B cell (primary cell): ENCODE measurements around the gene PNPO. TPM values are rescaled to one million over a fixed set of nuclear protein-coding genes. Genes with fewer than 3 reads are reported as not detected.

ENCODE experiments used
- ATAC-seq: fragments of 200-7000 bp; cut with Tn5 transposase; one replicate; pipeline ENCODE4 v1.10.0; 2021; ENCODE audit warnings: low read depth, mild to moderate bottlenecking, moderate number of reproducible peaks, moderate library complexity
- CTCF ChIA-PET: fragments of 350-600 bp; sonication (Branson Sonifier 250); formaldehyde crosslinking; loops from one replicate; lab custom pipeline; 2021; ENCODE audit warnings: antibody characterized with exemption, inconsistent platforms; lab: Charles Lee
- POLR2A ChIA-PET: fragments of 350-600 bp; sonication (Branson Sonifier 250); formaldehyde crosslinking; loops from one replicate; lab custom pipeline; 2021; ENCODE audit warnings: antibody characterized with exemption; lab: Charles Lee
- DNase-seq: peaks from one replicate; pipeline ENCODE4 v3.0.0; 2013
- H2AFZ ChIP-seq: 2 replicates; pipeline ENCODE4 v1.6.1; 2012; ENCODE audit warnings: mild to moderate bottlenecking, low read depth, low read length; ENCODE audit not compliant: insufficient read depth, poor library complexity, severe bottlenecking
- H3K27ac ChIP-seq, 2 donors: 1 replicate in 1 of 2; 2 replicates in 1 of 2; pipeline ENCODE4 v1.5.1; 2012 to 2013; ENCODE audit warnings: low read length in 2 of 2, mild to moderate bottlenecking in 2 of 2, moderate library complexity in 1 of 2
- H3K27me3 ChIP-seq, 4 experiments: fragments of 200-600 bp in 1 of 4; sonication (generic) in 1 of 4; replicated peaks in 1 of 4; 1 replicate in 2 of 4; 2 replicates in 2 of 4; pipeline versions ENCODE4 v1.6.1 to v1.7.0; 2013 to 2016; ENCODE audit warnings: low read length in 3 of 4, mild to moderate bottlenecking in 2 of 4, mixed read lengths in 1 of 4, moderate library complexity in 1 of 4; ENCODE audit not compliant: insufficient read depth in 4 of 4, control insufficient read depth in 3 of 4; ENCODE audit errors: control extremely low read depth in 1 of 4
- H3K36me3 ChIP-seq, 2 experiments: replicated peaks in 1 of 2; 1 replicate in 1 of 2; 2 replicates in 1 of 2; pipeline versions ENCODE4 v1.6.1 to v1.7.1; 2013; ENCODE audit warnings: low read length in 1 of 2; ENCODE audit not compliant: insufficient read depth in 2 of 2, control insufficient read depth in 1 of 2; ENCODE audit errors: control extremely low read depth in 1 of 2, extremely low read depth in 1 of 2
- H3K4me1 ChIP-seq, 2 donors: fragments of 200-600 bp in 1 of 2; sonication (generic) in 1 of 2; 1 replicate in 1 of 2; 2 replicates in 1 of 2; pipeline versions ENCODE4 v1.5.1 to v1.6.1; 2013 to 2017; ENCODE audit warnings: low read length in 2 of 2; ENCODE audit not compliant: control insufficient read depth in 2 of 2, insufficient read depth in 2 of 2
- H3K4me2 ChIP-seq: replicated peaks from 2 replicates; pipeline ENCODE3; 2012; ENCODE audit warnings: mild to moderate bottlenecking, low read depth, low read length; ENCODE audit not compliant: poor library complexity, severe bottlenecking
- H3K4me3 ChIP-seq, 5 experiments: fragments of 200-600 bp in 1 of 5; sonication (generic) in 1 of 5; 1 replicate in 3 of 5; 2 replicates in 2 of 5; pipeline versions ENCODE4 v1.5.1 to v1.7.0; 2011 to 2016; ENCODE audit warnings: low read length in 4 of 5, mild to moderate bottlenecking in 4 of 5, low read depth in 2 of 5, control low read depth in 1 of 5, moderate library complexity in 1 of 5; ENCODE audit not compliant: insufficient read depth in 1 of 5; ENCODE audit errors: control extremely low read depth in 1 of 5, extremely low read depth in 1 of 5
- H3K79me2 ChIP-seq: fragments of 200-600 bp; sonication (generic); one replicate; pipeline ENCODE4 v1.6.0; 2016; ENCODE audit warnings: low read length; ENCODE audit not compliant: control insufficient read depth, insufficient read depth
- H3K9ac ChIP-seq: fragments of 200-600 bp; sonication (generic); 2 replicates; pipeline ENCODE4 v1.6.1; 2017; ENCODE audit warnings: mild to moderate bottlenecking, low read length, moderate library complexity
- H3K9me3 ChIP-seq, 3 donors: one replicate each; pipeline versions ENCODE4 v1.6.1 to v1.7.1; 2013; ENCODE audit warnings: low read length in 2 of 3; ENCODE audit not compliant: control insufficient read depth in 2 of 3, insufficient read depth in 1 of 3; ENCODE audit errors: control extremely low read depth in 1 of 3
- H4K20me1 ChIP-seq: 2 replicates; pipeline ENCODE4 v1.6.0; 2012; ENCODE audit warnings: mild to moderate bottlenecking, low read length; ENCODE audit not compliant: insufficient read depth, control insufficient read depth, poor library complexity, severe bottlenecking
- H3K27ac Mint-ChIP-seq: one replicate; pipeline ENCODE4 v1.8.0; 2021; ENCODE audit warnings: mixed read lengths
- H3K27me3 Mint-ChIP-seq: one replicate; pipeline ENCODE4 v1.8.0; 2021; ENCODE audit warnings: mixed read lengths
- H3K4me1 Mint-ChIP-seq: one replicate; pipeline ENCODE4 v1.8.0; 2021; ENCODE audit warnings: mixed read lengths
- H3K4me3 Mint-ChIP-seq: one replicate; pipeline ENCODE4 v1.8.0; 2021; ENCODE audit warnings: mixed read lengths
- H3K9me3 Mint-ChIP-seq: one replicate; pipeline ENCODE4 v1.8.0; 2022; ENCODE audit warnings: mixed read lengths; ENCODE audit not compliant: insufficient read depth
- EZH2 ChIP-seq: IDR thresholded peaks from 2 replicates; pipeline ENCODE4 v1.6.1; 2012; ENCODE audit warnings: borderline replicate concordance, low read depth, mild to moderate bottlenecking, moderate library complexity, low read length; ENCODE audit not compliant: insufficient read depth, poor library complexity, severe bottlenecking
- WGBS: methylation state at CpG from one replicate; pipeline ENCODE4 v1.1.5; 2013; ENCODE audit warnings: missing lambda C conversion rate; ENCODE audit not compliant: insufficient coverage; 5-methylcytosine and 5-hydroxymethylcytosine counted together
- intact Hi-C: fragments of 100-400 bp; cut with micrococcal nuclease; formaldehyde crosslinking; loops from one replicate; pipeline ENCODE4 v1.10.0; 2022
- polyA plus RNA-seq: library from polyadenylated mRNA; depleted of rRNA; stranded (reverse); fragments of >200 nt; gene quantifications from 2 replicates; pipeline ENCODE4 v1.2.3, GENCODE V29; 2012
- total RNA-seq, 2 donors: library from RNA; stranded (reverse); fragments of 120-200 nt in 1 of 2; gene quantifications; 1 replicate in 1 of 2; 2 replicates in 1 of 2; pipeline versions ENCODE4 v1.2.3 to v1.2.4, GENCODE V29; 2013 to 2022
- TF ChIP-seq, protein P1 (sequence below): fragments of 200-600 bp; IDR thresholded peaks from one replicate; pipeline ENCODE4 v1.8.0; 2022; ENCODE audit warnings: antibody characterized with exemption, mild to moderate bottlenecking

PNPO gene
- total and polyA plus RNA-seq, 2 donors (not counting 1 experiment from before 2014, with no cell fraction given) = 8.0 to 14.7 TPM

GRCh38 chr17:47898241-47898640 lies 43.1 kb upstream of the PNPO start:
- Histone ChIP-seq H3K9ac (no peak overlapping the region), H3K36me3 (peaks cover 0 to 19% of the 10 kb centered on the region in 2 experiments), H2AFZ (no peak overlapping the region), H3K79me2 (peaks cover 80% of the 10 kb centered on the region), H4K20me1 (peaks cover 37% of the 10 kb centered on the region), H3K4me3 (no peak overlapping the region), H3K9me3 (no peaks in the 10 kb centered on the region), H3K4me2 (no peak overlapping the region), H3K4me1 (peaks cover 15 to 17% of the 10 kb centered on the region in 2 donors), H3K27me3 (no peaks in the 10 kb centered on the region), H3K27ac (no peak overlapping the region)
- Mint-ChIP-seq H3K9me3 (no peaks in the 10 kb centered on the region), H3K4me3 (no peak overlapping the region), H3K4me1 (peaks cover 53% of the 10 kb centered on the region), H3K27ac (no peak overlapping the region), H3K27me3 (no peaks in the 10 kb centered on the region)
- ChIA-PET POLR2A (no interaction called here), CTCF (no interaction called here)
- TF ChIP-seq, protein P1, sequence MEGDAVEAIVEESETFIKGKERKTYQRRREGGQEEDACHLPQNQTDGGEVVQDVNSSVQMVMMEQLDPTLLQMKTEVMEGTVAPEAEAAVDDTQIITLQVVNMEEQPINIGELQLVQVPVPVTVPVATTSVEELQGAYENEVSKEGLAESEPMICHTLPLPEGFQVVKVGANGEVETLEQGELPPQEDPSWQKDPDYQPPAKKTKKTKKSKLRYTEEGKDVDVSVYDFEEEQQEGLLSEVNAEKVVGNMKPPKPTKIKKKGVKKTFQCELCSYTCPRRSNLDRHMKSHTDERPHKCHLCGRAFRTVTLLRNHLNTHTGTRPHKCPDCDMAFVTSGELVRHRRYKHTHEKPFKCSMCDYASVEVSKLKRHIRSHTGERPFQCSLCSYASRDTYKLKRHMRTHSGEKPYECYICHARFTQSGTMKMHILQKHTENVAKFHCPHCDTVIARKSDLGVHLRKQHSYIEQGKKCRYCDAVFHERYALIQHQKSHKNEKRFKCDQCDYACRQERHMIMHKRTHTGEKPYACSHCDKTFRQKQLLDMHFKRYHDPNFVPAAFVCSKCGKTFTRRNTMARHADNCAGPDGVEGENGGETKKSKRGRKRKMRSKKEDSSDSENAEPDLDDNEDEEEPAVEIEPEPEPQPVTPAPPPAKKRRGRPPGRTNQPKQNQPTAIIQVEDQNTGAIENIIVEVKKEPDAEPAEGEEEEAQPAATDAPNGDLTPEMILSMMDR = no peak
- TF ChIP-seq EZH2 = no peak
- intact Hi-C loops = no loop called here
- ATAC-seq = no peak
- DNase-seq = no peak

DNA sequence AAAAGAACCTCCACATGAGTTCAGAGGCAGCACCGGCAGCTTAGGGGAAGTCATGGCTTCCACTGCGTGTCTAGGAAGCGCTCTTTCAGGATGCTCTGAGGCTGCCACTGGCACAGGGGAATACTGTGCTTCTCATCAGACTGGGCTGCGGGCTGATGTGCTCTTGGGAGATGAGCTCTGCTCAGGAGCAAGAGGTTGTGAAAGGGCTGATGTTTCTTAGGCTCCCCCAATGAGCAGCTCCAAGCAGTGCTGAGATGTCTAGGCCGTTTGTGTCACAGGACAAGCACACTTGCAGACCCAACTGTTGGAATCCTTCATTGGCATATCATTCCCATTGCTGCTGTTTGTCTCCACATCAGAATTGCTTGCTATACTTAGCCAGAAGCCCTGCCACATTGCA lies 41.7 kb upstream of the PNPO start:
- 97% methylated on average over 5 of the region's 5 CpGs for WGBS
- H3K27me3 ChIP-seq = no peaks in the 10 kb centered on the region
- H4K20me1 ChIP-seq = peaks cover 47% of the 10 kb centered on the region
- no peak for DNase-seq
- no peak overlapping the region for H2AFZ ChIP-seq
- no peak for ATAC-seq
- H3K9ac ChIP-seq = no peak overlapping the region
- H3K4me2 ChIP-seq = no peak overlapping the region
- TF ChIP-seq, protein P1 = no peak
- TF ChIP-seq EZH2 = no peak
- H3K36me3 ChIP-seq = peaks cover 0 to 20% of the 10 kb centered on the region in 2 experiments
- no peak overlapping the region for H3K4me3 ChIP-seq
- Mint-ChIP-seq H3K9me3 (no peaks in the 10 kb centered on the region), H3K4me1 (peaks cover 47% of the 10 kb centered on the region), H3K27ac (no peak overlapping the region), H3K27me3 (no peaks in the 10 kb centered on the region), H3K4me3 (no peak overlapping the region)
- no peak overlapping the region for H3K27ac ChIP-seq
- ChIA-PET POLR2A (no interaction called here), CTCF (interaction anchor here (1.6 kb wide), 1 partner anchor 10 kb away, joined by 6 read pairs; no protein-coding TSS in a partner anchor)
- intact Hi-C loops = no loop called here
- H3K79me2 ChIP-seq = peaks cover 85% of the 10 kb centered on the region
- H3K9me3 ChIP-seq = no peaks in the 10 kb centered on the region
- H3K4me1 ChIP-seq = peaks cover 12 to 15% of the 10 kb centered on the region in 2 donors
